Colonic mucosa (tissue), 4 donors: Measurements from ENCODE around the gene IPO8. TPM values are rescaled to one million over a fixed set of nuclear protein-coding genes. Genes with fewer than 3 reads are reported as not detected.

ENCODE experiments used
- DNase-seq: peaks from one replicate; pipeline ENCODE4 v3.0.0-alpha.2; 2020
- H3K27ac ChIP-seq: fragments of 200-600 bp; one replicate; pipeline ENCODE4 v1.8.0; 2021
- H3K27me3 ChIP-seq: fragments of 200-600 bp; one replicate; pipeline ENCODE4 v1.8.0; 2021
- H3K36me3 ChIP-seq: fragments of 200-600 bp; one replicate; pipeline ENCODE4 v1.8.0; 2021
- H3K4me1 ChIP-seq: fragments of 200-600 bp; one replicate; pipeline ENCODE4 v1.8.0; 2021; ENCODE audit warnings: mild to moderate bottlenecking
- H3K4me3 ChIP-seq: fragments of 200-600 bp; one replicate; pipeline ENCODE4 v1.8.0; 2021
- H3K9ac ChIP-seq, 2 donors: one replicate each; pipeline ENCODE4 v1.7.0; 2013; ENCODE audit warnings: control low read depth in 2 of 2, low read depth in 2 of 2, low read length in 2 of 2
- H3K9me3 ChIP-seq: fragments of 200-600 bp; one replicate; pipeline ENCODE4 v1.8.0; 2021
- intact Hi-C: fragments of 100-400 bp; cut with DNase I; formaldehyde crosslinking; loops from one replicate; pipeline ENCODE4 v1.14.1; 2022
- total RNA-seq, 2 donors: library from RNA; stranded (reverse); fragmentation: NEBNext Ultra II Directional in 1 of 2; extraction: Animal tissue kit (Norgen Biotek cat#: 25700) in 1 of 2; gene quantifications; one replicate each; pipeline ENCODE4 v1.2.1, GENCODE V29; 2021
- TF ChIP-seq, protein P1 (sequence below): fragments of 200-600 bp; IDR thresholded peaks from one replicate; pipeline ENCODE4 v1.8.0; 2022; ENCODE audit warnings: antibody characterized with exemption, mild to moderate bottlenecking
- donor health status: healthy.
- donor health status: DM: no; HTN: no; CAD: no.
- donor health status: DM: no; HTN: no; CAD: no.

The IPO8 gene
- total RNA-seq, 2 donors from 2014 or later, result 55.2 to 57.2 TPM

DNA sequence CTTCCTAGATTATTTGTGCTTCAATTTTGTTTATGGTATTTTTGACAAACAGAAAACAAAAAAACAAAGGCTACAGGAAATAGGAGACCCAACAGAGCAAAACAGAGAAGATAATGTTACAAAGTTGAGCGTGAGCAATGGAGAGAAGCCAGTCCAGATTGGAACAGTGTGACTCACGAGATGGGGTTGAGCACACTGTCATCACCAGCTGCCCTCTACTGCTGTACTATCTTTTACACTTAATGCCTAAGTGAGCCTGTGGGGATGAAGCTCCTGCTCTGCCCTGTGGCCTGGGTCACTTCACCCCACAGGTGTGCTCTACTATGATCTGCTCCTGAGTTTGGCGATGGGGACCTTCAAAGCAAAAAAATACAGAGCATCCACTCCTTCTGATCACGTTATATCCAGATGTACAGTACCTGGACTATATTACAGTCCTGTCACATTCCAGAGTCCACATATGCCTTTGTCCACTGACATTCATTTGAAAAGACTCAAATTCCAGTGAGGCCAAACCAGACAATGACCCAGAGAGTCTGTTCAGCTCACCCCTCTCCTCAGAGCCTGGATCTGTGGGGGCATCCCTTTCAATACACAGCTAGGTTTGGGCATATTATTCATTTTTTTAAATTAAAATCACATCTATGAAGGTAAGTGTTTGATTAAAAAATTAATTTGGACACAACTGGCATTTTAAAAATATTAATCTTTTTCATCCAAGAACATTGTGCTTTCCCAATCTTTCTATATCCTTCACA lies 4.4 kb downstream of the IPO8 start:
- no peaks in the 10 kb centered on the region for H3K36me3 ChIP-seq
- no peak overlapping the region for H3K9ac ChIP-seq
- intact Hi-C loops, result loop anchor here (10.0 kb wide), 1 partner anchor 64 kb away; the partner anchor contains the start of gene CAPRIN2
- no peaks in the 10 kb centered on the region for H3K27me3 ChIP-seq
- H3K4me3 ChIP-seq, result no peak overlapping the region
- H3K9me3 ChIP-seq, result no peaks in the 10 kb centered on the region
- no peak for DNase-seq
- TF ChIP-seq, protein P1, sequence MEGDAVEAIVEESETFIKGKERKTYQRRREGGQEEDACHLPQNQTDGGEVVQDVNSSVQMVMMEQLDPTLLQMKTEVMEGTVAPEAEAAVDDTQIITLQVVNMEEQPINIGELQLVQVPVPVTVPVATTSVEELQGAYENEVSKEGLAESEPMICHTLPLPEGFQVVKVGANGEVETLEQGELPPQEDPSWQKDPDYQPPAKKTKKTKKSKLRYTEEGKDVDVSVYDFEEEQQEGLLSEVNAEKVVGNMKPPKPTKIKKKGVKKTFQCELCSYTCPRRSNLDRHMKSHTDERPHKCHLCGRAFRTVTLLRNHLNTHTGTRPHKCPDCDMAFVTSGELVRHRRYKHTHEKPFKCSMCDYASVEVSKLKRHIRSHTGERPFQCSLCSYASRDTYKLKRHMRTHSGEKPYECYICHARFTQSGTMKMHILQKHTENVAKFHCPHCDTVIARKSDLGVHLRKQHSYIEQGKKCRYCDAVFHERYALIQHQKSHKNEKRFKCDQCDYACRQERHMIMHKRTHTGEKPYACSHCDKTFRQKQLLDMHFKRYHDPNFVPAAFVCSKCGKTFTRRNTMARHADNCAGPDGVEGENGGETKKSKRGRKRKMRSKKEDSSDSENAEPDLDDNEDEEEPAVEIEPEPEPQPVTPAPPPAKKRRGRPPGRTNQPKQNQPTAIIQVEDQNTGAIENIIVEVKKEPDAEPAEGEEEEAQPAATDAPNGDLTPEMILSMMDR, result no peak
- H3K4me1 ChIP-seq, result no peaks in the 10 kb centered on the region
- H3K27ac ChIP-seq, result no peak overlapping the region

DNA sequence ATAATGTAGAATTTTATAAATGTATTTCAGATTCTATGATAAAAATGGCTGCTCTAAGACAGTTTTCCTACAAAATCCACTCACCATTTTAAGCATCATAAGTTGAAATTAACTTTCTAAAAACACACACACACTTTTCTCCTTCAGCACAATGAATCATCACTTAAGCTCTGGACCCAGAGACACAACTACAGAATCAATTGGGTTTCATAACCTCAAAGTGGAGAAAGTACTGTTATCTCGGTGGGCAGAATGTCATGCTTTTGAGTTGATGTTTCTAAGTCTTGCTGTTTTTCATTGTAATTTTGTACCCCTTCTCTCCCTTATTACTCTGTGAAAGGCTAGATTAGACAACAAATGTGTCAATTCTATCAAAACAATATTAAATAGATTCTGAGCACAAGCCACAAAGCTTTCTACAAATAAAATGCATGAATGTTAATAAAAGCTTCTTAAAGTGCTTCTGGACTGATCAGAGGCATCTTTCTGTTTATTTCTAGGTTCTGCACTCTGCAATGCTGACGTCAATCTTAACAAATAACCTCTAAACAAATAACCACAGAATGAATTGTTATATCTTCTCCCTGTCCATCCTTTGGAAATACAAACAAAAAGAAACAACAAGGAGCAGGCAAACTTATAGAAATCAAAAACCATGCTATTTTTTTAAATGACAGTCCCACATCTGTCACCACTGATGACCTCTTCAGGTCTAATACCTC lies 8.2 kb downstream of the IPO8 start:
- H3K9me3 ChIP-seq, result no peaks in the 10 kb centered on the region
- intact Hi-C loops, result no loop called here
- no peaks in the 10 kb centered on the region for H3K27me3 ChIP-seq
- no peak overlapping the region for H3K4me3 ChIP-seq
- H3K36me3 ChIP-seq, result no peaks in the 10 kb centered on the region
- no peaks in the 10 kb centered on the region for H3K4me1 ChIP-seq
- DNase-seq, result no peak
- H3K27ac ChIP-seq, result no peak overlapping the region
- H3K9ac ChIP-seq, result no peak overlapping the region
- TF ChIP-seq, protein P1, result no peak

GRCh38 chr12:30679241-30679640 lies 16.4 kb downstream of the IPO8 start:
- H3K9me3 ChIP-seq, result no peaks in the 10 kb centered on the region

DNA sequence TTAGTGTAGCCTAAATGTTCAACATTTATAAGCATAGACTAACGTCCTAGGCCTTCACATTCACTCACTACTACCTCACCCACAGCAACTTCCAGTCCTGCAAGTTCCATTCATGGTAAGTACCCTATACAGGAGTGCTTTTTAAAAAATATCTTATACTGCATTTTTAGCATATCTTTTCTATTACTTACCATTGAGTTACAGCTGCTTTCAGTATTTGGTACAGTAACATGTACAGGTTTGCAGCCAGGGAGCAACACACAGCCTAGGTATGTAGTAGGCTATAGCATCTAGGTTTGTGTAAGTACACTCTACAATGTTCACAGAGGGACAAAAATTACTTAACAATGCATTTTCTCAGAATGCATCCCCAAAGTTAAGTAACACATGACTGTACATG lies 17.4 kb downstream of the IPO8 start:
- no peak overlapping the region for H3K27ac ChIP-seq
- no peak overlapping the region for H3K4me3 ChIP-seq
- no peaks in the 10 kb centered on the region for H3K36me3 ChIP-seq
- TF ChIP-seq, protein P1, result no peak
- no peak overlapping the region for H3K9ac ChIP-seq
- intact Hi-C loops, result no loop called here
- no peaks in the 10 kb centered on the region for H3K27me3 ChIP-seq
- no peak for DNase-seq
- no peaks in the 10 kb centered on the region for H3K4me1 ChIP-seq
- H3K9me3 ChIP-seq, result no peaks in the 10 kb centered on the region

More at GRCh38 chr12:30679241-30679640, 16.4 kb downstream of the IPO8 start:
- no peak overlapping the region for H3K27ac ChIP-seq
- H3K4me1 ChIP-seq, result no peaks in the 10 kb centered on the region
- H3K9ac ChIP-seq, result no peak overlapping the region
- intact Hi-C loops, result no loop called here
- H3K36me3 ChIP-seq, result no peaks in the 10 kb centered on the region
- DNase-seq, result no peak
- H3K4me3 ChIP-seq, result no peak overlapping the region
- no peaks in the 10 kb centered on the region for H3K27me3 ChIP-seq
- TF ChIP-seq, protein P1, result no peak

DNA sequence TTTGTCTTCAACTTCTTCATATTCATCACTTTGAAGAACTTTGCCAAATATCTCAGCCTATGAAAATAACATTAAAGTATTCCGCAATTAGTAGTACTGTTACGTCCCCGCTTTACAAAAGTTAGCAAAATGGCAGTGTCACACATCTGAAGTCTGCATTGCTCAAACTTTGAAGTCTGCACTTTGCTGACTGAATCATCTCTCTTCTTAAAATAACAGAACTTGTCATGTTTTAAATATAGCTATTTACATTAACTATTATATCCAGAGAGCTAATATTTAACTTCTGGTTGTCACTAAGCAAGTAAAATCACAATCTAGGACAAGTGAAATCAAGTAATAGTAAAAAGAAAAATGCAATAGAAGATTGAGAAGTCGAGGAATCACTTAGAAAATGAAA lies 34.5 kb downstream of the IPO8 start:
- Histone ChIP-seq H3K4me3 (no peak overlapping the region), H3K9me3 (no peaks in the 10 kb centered on the region), H3K9ac (no peak overlapping the region), H3K4me1 (no peaks in the 10 kb centered on the region), H3K27me3 (no peaks in the 10 kb centered on the region), H3K27ac (no peak overlapping the region), H3K36me3 (peaks cover 7% of the 10 kb centered on the region)
- no peak for DNase-seq
- intact Hi-C loops, result no loop called here
- TF ChIP-seq, protein P1, result no peak
